Left colon (tissue), 2 donors: ENCODE data around the gene ATXN7. TPM values are rescaled to one million over a fixed set of nuclear protein-coding genes. Genes with fewer than 3 reads are reported as not detected.

Experiments used
- ATAC-seq: fragments of 200-7000 bp; cut with Tn5 transposase; one replicate; pipeline ENCODE4 v1.9.1; 2020; ENCODE audit warnings: mild to moderate bottlenecking, moderate library complexity
- DNase-seq, 2 donors: peaks; one replicate each; pipeline ENCODE4 v3.0.0-alpha.2; 2020
- intact Hi-C, 2 donors: fragments of 100-400 bp; cut with DNase I in 1 of 2; cut with micrococcal nuclease in 1 of 2; formaldehyde crosslinking; loops; one replicate each; pipeline versions ENCODE4 v1.11.2 to v1.14.0; 2022; cut with DNase I, micrococcal nuclease
- total RNA-seq, 2 donors: library from RNA; stranded (reverse); fragmentation: NEBNext Ultra II Directional; extraction: Animal tissue kit (Norgen Biotek cat#: 25700); gene quantifications; one replicate each; pipeline ENCODE4 v1.2.1, GENCODE V29; 2021
- donor health status: DM: no; HTN: no; CAD: no.
- donor health status: DM: yes; HTN: yes; CAD: no.

Gene ATXN7
- total RNA-seq, 2 donors from 2014 or later = 32.4 to 45.9 TPM

DNA sequence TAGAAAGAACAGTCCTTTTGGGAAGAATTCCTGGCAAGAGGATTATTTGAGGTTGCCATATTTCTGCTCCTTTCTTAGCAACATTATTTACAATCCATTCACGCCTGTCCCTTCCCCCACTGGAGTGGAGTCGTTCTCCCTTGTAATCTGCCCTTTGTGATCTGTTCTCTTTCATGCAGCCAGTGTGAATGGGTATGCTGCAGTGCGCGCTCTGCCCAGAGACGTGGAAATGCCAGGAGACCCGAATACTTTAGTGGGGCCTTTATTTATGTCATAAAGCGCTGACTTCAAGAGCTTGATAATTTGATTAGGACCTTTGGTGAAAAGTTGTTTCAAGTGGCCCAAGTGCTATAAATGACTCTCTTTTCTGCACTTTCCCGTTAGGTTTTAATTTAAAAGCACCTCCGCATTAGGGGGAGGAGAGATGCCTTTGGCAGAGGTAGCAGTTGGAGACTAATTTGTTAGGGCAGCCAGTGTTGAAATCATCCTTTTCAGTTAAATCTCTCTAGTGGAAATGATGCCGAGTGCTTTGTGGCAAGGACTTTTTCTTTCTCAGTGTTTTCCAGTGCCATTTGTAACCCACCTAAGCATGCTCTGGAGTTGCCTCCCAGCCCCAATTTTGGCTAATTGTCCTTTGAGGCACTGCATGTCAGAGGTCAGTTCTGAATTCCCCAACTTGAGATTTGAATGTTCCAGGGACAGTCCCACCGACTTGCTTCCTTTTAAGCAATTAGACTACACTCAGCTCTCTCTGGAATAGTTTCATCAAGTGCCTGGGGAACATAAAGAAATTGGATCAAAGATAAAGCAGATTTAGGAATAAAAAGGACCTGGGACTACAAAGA is 107.2 kb downstream of the ATXN7 start:
- DNase-seq = peak in 1 of 2 donors; percentile 24
- ATAC-seq = no peak
- intact Hi-C loops = no loop called here

DNA sequence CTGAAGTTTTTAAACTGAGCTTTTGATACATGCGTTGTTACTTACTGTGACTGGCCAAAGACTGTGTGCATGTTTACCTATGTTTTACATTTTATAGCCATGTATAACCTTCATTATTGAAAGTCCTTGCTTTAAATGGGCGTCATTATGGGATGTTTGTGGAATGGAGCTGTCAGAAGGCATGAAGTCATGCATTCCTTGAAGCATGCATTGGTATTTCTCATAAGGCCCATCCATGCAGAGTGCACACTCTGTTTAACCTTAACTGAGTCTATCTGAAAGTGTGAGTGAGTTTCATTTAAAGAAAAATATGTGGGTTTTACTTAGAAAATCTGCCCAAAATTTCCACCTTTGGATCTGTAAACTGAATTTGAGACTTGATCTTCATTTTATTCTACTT is 108.5 kb downstream of the ATXN7 start:
- ATAC-seq = peak; percentile 31
- intact Hi-C loops = no loop called here
- no peak for DNase-seq

DNA sequence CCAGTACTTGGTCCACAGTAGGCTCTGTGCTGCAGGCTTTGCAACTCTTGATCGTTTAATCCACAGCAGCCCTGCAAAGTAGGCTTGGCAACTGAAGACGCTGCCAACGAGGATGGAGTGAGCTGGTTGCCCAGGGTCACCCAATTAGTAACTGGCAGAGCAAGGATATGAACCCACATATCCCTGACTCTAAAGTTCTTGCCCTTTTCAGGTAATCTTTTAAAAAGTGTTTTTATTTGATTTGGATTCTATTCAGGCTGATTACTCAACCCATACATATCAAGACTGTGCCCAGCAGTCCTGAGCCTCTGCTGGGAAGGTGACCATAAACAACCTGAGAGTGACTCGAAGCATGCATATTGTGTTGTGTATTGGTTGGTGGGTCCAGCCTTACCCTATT is 109.3 kb downstream of the ATXN7 start:
- intact Hi-C loops = no loop called here

DNA sequence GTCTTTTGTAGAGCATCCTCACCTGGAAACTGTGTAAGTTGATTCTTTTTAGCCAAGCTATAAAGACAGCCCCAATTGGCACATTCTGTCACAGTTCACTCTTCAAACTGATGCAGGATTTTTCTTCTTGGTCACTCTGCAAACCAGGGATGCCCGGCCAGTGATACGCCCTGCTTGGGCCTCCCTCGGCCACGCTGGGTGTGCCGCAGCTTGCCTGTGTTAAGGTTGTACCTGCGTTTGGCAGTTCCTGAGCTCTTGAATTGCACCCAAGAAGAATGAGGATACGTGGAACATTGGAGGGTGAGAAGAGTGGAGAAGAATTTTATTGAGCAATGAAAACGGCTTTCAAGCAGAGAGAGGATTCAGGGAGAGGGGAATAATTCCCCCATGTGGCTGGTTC is 109.7 kb downstream of the ATXN7 start:
- no peak for DNase-seq
- no peak for ATAC-seq
- intact Hi-C loops = no loop called here

More for the DNA sequence above, 109.3 kb downstream of the ATXN7 start:
- DNase-seq (no peak), ATAC-seq (no peak)

DNA sequence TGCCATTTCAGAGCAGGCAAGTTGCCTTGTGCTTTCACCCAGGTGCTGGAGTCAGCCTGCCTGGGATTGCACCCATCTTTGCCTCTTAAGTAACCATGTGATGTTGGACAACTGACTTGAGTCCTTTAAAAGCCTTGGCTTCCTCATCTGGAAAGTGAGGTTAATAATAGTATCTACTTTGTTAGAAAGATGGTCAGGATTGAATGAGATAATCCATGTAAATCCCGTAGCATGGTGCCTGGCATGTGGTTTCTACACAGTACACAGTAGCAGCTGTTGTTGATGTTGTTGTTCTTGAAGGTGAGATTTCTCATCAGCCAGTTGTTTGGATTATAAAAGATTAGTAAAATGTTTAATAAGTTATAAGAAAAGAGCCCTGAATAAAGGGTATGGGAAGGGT is 110.8 kb downstream of the ATXN7 start:
- ATAC-seq (no peak), DNase-seq (no peak)
- intact Hi-C loops = no loop called here

DNA sequence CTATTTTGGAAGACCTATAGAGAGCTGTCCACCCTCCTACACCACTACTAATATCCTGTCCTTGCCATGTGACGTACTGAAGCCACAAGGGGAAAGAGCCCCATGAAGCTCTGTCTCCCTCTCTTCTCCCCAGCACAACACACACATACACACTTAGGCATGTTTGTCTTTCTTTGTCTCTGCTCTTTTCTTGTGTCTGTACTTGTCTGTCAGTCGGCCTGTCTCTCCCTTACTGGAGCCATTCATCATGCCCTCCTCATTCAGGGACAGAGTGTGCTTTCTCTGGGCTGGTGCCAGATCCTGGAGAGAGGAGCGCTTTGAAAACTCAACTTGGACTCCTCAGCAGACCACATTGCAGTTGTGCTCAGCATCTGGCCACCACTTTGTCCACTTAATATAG is 112.1 kb downstream of the ATXN7 start:
- intact Hi-C loops = no loop called here
- ATAC-seq (no peak), DNase-seq (no peak)

DNA sequence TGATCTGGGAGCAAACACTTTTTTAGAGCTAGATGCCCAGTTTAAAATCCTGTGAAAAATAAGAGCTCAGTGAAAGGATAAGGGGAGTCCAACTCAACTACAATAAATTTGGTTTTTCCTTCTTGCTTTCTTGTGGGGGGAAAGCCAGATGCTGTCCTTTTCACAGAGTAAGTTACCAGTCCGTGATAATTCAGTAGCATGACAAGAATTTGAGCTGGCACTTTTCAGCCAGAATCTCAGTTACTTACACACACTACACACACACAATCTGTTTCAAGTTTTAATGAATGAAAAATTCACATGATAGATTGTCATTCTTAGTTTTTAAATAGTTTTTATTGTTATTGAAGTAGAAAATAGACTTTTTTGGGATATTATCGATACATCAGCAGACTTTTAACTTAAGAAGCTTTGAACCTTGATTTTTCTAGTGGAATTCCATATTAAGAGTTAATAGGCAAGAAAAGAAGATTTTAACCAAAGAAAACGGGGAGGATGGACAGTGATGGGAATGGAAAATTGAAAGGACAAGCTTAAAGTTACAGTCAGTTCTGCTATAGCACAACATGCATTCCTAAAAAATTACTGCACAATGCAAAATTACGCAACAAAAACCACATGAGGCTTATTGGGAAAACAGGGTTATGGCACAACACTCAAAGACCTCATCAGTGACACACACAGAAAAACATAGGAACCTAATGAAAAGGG is 112.6 kb downstream of the ATXN7 start:
- intact Hi-C loops = no loop called here
- ATAC-seq = no peak

DNA sequence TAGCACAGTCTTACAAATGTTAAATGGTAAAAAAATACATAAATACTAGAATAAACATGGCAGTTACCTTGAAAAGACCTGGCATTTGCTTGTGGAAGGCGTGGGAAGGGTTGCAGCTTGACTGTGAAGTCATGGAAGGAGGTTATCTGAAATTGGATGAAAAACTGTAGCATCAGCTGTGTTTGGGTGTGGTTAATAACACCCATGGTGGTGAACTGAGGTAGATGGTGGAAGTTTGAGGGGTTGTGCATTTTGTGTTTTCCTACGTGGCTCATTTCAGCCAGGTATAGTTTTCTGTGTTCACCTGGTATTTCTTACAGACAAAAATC is 113.2 kb downstream of the ATXN7 start:
- no peak for DNase-seq
- no peak for ATAC-seq
- intact Hi-C loops = no loop called here

More for the DNA sequence above, 112.6 kb downstream of the ATXN7 start:
- no peak for DNase-seq

DNA sequence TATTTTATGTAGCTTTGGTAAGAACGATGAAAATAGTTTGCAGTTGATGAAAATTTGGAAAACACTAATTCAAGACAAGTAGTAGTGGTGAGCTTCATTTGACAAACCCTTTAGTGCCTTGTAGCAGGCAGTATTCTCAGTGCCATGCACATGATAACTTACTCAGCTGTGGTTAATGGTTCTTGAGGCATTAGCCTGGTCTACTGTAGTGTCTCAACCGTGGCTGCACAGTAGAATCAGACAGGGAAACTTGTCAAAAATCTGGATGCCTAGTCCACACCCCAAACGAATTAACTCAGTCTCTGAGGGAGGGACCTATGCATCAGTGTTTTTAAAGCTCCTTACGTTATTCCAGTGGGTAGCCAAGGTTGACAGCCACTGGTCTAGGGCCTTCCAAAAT is 114.2 kb downstream of the ATXN7 start:
- intact Hi-C loops = no loop called here
- DNase-seq = no peak
- ATAC-seq = no peak

DNA sequence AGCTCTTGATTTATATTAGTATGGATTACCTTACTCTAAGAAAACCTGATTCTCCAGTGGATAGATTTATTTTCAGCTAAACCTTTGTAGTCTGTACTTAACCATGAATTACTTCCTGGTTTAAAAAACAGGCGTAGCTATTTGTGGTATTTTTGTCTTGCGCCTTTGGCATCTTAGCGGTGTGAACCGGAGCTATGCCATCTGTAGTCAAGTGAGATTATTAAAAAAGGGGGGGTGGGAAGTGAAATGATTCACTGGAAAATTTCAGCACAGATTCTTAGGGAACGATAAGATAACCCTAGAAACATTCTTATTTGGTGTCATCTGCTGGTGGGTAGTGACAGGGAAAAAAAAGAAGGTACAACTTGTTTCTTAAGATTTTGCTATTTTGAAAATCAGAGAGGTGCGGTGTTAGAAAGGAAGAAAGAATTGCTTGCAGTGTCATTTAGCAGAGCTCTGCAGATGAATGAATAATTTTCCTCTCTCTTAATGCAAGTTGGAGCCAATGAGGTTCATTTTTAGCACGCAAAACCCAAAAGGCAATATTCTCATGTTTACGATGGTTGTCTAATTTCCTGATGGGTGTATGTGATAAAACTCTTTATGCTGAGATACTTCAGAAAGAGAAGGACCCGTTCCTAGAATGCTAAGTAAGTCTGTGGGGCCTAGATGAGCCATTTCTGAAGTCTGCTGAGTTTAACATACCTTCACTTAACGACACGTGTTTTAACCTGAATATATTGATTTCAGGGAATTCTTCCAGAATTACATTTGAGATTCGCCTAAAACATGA is 115.6 kb downstream of the ATXN7 start:
- ATAC-seq = peak; percentile 40
- DNase-seq = no peak
- intact Hi-C loops = no loop called here

DNA sequence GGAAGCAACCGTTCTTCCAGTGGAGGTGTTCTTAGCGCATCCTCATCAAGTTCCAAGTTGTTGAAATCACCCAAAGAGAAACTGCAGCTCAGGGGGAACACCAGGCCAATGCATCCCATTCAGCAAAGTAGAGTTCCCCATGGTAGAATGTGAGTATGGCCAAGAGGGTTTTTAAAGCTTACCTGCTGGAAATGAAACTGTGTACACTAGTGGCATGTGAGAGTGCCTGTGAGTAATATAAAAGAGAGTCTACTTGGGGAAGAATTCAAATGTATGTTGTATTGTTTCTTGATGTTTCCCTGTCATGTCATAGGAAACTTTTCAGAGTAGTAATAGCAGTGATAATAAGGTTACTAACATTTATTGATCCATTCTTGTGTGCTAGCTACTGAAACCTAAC is 116.4 kb downstream of the ATXN7 start:
- DNase-seq = no peak
- no peak for ATAC-seq
- intact Hi-C loops = no loop called here

DNA sequence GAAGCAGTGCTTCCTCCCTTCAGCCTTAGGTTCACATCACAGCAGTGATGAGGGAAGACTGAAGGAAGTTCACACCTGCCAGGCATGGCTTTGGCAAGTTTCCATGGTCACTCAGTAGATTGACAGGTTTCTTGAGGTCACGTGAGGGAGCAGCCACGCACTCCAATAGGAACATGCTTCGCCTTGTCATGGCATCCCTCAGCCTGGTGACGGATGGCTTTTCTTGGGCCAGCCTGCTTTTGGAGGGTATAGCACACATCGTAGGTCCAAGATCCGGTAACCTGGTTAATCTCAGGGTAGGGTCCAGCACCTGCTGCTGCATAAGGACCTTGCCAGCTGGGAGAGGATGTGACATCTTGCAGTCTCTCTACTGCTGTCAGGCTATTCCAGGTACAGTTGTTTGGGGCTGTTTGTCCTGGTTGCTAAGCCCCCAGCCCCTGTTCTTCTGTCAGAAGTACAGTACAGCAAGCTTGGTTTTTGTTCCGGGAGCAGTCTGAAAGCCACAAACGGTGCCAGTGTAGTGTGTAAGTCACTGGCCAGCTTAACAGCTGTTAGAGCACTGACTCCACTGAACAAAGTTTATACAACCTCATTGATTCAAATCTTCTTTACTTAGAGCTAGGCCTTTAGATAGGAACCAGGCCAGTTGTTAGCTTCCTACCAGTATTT is 117.3 kb downstream of the ATXN7 start:
- peak; percentile 46 for ATAC-seq
- no peak for DNase-seq
- intact Hi-C loops = no loop called here

DNA sequence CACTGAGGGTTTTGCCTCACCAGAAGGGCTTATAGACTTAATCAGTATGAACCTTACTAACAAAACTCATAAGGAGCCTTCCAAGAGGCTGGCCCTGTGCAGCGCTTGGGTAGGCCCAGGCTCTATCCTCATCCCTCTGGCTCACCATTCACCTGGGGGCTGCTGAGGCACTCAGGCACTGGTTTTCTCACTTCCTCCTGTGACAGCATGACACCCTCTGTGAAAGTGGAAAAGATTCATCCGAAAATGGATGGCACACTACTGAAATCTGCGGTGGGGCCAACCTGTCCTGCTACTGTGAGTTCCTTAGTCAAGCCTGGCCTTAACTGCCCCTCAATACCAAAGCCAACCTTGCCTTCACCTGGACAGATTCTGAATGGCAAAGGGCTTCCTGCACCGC is 118.3 kb downstream of the ATXN7 start:
- ATAC-seq (no peak), DNase-seq (no peak)
- intact Hi-C loops = no loop called here

DNA sequence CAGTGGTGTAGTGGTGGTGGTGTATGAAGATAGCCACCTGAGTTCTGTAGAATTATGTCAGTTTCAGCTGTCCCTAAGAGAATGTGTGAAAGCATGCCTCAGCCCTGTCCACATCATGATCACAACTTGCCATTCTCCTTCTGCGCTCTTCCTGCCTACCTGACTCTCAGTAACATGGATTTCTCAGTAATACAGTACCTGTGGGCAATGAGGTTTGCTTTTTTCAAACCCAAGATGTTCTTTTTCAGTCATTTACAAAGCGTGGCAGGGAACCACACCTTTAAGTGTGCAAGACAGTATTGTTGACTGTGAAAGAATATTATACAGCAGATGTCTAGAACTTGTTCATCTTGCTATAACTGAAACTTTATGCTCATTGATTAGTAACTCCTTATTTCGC is 120.7 kb downstream of the ATXN7 start:
- no peak for DNase-seq
- no peak for ATAC-seq
- intact Hi-C loops = no loop called here

DNA sequence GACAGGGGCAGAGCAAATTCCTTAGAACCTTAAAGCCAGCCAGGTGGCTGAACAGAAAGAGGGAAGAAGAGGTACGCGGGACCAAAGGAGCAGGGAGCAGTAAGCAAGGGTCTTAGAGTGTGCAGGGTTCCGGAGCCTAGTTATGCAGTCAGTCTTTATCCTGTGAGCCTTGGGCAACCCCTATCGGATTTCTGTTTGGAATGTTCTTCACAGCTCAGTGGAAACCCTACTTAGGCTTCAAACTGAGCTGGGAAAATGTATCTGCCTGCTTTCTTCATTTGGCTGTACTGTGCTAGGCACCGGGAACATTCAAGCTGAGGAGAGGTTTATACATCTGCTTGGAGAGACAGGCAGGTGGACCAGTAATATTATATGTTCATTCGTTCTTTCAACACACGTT is 122.5 kb downstream of the ATXN7 start:
- ATAC-seq (no peak), DNase-seq (no peak)
- intact Hi-C loops = no loop called here

DNA sequence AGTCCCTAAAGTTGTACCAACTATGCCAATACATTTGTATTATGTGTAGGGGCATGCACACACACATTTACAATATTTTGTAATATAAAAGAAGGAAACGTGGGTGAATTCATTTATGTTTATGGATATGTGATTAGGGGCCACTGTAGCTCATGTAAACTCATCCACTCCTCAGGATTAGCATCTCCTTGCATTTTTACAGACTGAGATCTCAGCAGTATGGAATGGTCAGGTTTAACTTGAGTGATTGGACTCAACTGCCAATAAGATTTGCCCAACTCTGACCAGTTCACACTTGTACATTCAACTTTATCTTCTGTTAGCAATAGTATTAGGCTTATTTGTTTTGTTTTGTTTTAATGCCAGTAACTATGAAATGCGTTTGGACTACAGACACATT is 123.2 kb downstream of the ATXN7 start:
- no peak for ATAC-seq
- intact Hi-C loops = no loop called here
- no peak for DNase-seq

DNA sequence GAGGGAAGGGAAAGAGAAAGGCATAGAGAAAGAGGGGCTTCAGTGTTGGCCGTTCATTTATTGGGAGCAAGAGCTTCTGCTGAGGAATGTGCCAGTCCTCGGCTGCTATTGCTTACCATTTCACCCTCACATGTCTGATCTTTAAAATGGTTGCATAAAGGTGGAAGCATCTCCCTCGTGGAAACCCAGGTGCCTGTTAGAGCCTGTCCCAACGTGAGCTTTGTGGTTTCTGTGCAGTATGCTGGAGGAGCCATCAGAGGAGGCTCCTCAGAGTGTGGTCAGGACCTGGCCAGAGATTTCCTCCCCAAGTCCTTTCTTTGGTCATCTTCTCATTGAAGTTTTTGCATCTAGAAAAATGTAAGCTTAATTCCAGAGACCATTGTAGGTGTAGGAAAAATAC is 125.3 kb downstream of the ATXN7 start:
- no peak for DNase-seq
- no peak for ATAC-seq
- intact Hi-C loops = no loop called here

DNA sequence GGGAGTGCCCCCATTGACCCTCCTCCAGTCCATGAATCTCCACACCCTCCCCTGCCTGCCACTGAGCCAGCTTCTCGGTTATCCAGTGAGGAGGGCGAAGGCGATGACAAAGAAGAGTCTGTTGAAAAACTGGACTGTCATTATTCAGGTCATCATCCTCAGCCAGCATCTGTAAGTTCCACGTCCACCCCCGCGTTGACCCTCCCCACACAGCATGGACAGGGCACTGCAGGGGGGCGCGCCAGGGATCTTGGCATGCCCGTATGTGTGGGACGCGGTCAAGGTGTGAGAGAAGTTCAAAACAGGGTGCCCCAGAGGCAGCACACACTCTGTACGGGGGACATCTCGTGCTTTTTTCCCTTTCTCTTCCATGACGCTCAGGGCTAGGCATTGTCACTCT is 126.5 kb downstream of the ATXN7 start:
- intact Hi-C loops = loop anchor here in 1 of 2 donors (10.0 kb wide), 1 partner anchor 85 kb away; no protein-coding TSS in a partner anchor
- DNase-seq (no peak), ATAC-seq (no peak)

DNA sequence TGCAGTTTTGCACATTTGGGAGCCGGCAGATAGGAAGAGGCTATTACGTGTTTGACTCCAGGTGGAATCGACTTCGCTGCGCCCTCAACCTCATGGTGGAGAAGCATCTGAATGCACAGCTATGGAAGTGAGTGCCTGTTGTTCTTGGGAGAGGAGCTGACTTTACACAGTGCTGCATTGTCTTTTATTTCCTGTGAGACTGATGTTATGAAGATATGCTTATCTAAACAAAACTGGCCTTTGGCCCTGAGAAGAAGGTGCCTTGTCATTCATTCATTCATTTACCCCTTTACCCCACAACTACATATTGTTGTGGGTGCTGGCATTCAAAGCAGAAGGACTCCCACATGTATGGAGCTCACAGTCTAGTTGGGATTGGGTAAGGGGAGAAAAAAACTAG is 127.1 kb downstream of the ATXN7 start:
- ATAC-seq (no peak), DNase-seq (no peak)
- intact Hi-C loops = loop anchor here in 1 of 2 donors (10.0 kb wide), 1 partner anchor 86 kb away; no protein-coding TSS in a partner anchor
